ENCODE measurements around the gene IGSF21. TPM values are rescaled to one million over a fixed set of nuclear protein-coding genes. Genes with fewer than 3 reads are reported as not detected.
A peak's percentile ranks its signal among the peaks of the same experiment; 100 is the strongest.

IGSF21 gene
- total RNA-seq, 2 donors from 2014 or later, result not detected

GRCh38 chr1:18419845-18420184 lies 312.2 kb downstream of the IGSF21 start:
- Mint-ChIP-seq H3K9me3 (no peaks in the 10 kb centered on the region), H3K27me3 (peaks cover 13 to 27% of the 10 kb centered on the region in 2 donors), H3K4me3 (no peak overlapping the region), H3K4me1 (ENCODE audit: low read depth in 2 of 2) (no peaks in the 10 kb centered on the region), H3K36me3 (no peaks in the 10 kb centered on the region), H3K27ac (no peak overlapping the region)
- ATAC-seq (no peak), DNase-seq (ENCODE audit: low spot score) (no peak)

- Mint-ChIP-seq H3K27ac (peak overlapping the region in 1 of 2 donors; percentile 25), H3K4me3 (no peak overlapping the region), H3K27me3 (peaks cover 14 to 30% of the 10 kb centered on the region in 2 donors), H3K9me3 (no peaks in the 10 kb centered on the region), H3K36me3 (no peaks in the 10 kb centered on the region), H3K4me1 (ENCODE audit: low read depth in 2 of 2) (no peaks in the 10 kb centered on the region)
- ATAC-seq (peak in 1 of 2 donors; percentile 27), DNase-seq (ENCODE audit: low spot score) (no peak)
These were observed 314.6 kb downstream of the IGSF21 start for GRCh38 chr1:18422076-18422777.

GRCh38 chr1:18422954-18423353 lies 315.4 kb downstream of the IGSF21 start:
- H3K9me3 Mint-ChIP-seq, result no peaks in the 10 kb centered on the region

GRCh38 chr1:18426580-18426979 lies 319.0 kb downstream of the IGSF21 start:
- ATAC-seq (no peak), DNase-seq (ENCODE audit: low spot score) (no peak)
- H3K9me3 Mint-ChIP-seq, result no peaks in the 10 kb centered on the region
- H3K4me3 Mint-ChIP-seq, result no peak overlapping the region
- H3K27me3 Mint-ChIP-seq, result peaks cover 6 to 26% of the 10 kb centered on the region in 2 donors
- H3K27ac Mint-ChIP-seq, result no peak overlapping the region
- H3K36me3 Mint-ChIP-seq, result no peaks in the 10 kb centered on the region
- H3K4me1 Mint-ChIP-seq (ENCODE audit: low read depth in 2 of 2), result no peaks in the 10 kb centered on the region

More at GRCh38 chr1:18422954-18423353, 315.4 kb downstream of the IGSF21 start:
- Mint-ChIP-seq H3K4me3 (no peak overlapping the region), H3K27me3 (peaks cover 14 to 35% of the 10 kb centered on the region in 2 donors), H3K27ac (no peak overlapping the region), H3K4me1 (ENCODE audit: low read depth in 2 of 2) (no peaks in the 10 kb centered on the region), H3K36me3 (no peaks in the 10 kb centered on the region)
- ATAC-seq (no peak), DNase-seq (ENCODE audit: low spot score) (no peak)
